NCI-H2081 (cell line): ENCODE results near the gene GLTPD2.
"Not testable (repeated sequence)": the region's sequence is repeated elsewhere in the genome, so short reads cannot be mapped to it uniquely, and the experiment has no call there.

Experiments used
- DNase-seq, 2 experiments: peaks; one replicate each; lab custom pipeline; 2025; lab: John Stamatoyannopoulos, UW

The GLTPD2 gene

GRCh38 chr17:4808378-4808767, 19.6 kb downstream of the GLTPD2 start:
- DNase-seq: no peak

GRCh38 chr17:4810696-4811290, 22.0 kb downstream of the GLTPD2 start:
- no peak for DNase-seq

GRCh38 chr17:4811471-4811870, 22.7 kb downstream of the GLTPD2 start:
- no peak for DNase-seq

GRCh38 chr17:4812690-4813089, 23.9 kb downstream of the GLTPD2 start:
- DNase-seq: no peak

- no peak for DNase-seq
Measured at GRCh38 chr17:4815043-4815675, 26.4 kb downstream of the GLTPD2 start.

- no peak for DNase-seq
Measured at GRCh38 chr17:4816826-4817225, 28.1 kb downstream of the GLTPD2 start.

- DNase-seq: no peak
Measured at GRCh38 chr17:4818276-4818675, 29.5 kb downstream of the GLTPD2 start.

- DNase-seq: no peak
Measured at GRCh38 chr17:4822835-4823234, 34.1 kb downstream of the GLTPD2 start.

- no peak for DNase-seq
Measured at GRCh38 chr17:4823373-4824089, 34.8 kb downstream of the GLTPD2 start.

GRCh38 chr17:4827399-4827798, 38.6 kb downstream of the GLTPD2 start:
- no peak for DNase-seq

- not testable (repeated sequence) for DNase-seq
Measured at GRCh38 chr17:4832829-4833177, 44.0 kb downstream of the GLTPD2 start.

- peak; percentile 82 to 89 for DNase-seq
Measured at GRCh38 chr17:4833178-4833940, 44.6 kb downstream of the GLTPD2 start, which contains the start of gene MINK1. Gene MINK1, plus strand, starts transcription at chr17:4833340. Its CDS starts 244 bp downstream, at chr17:4833584.

GRCh38 chr17:4833941-4834680, 45.3 kb downstream of the GLTPD2 start:
- peak in 1 of 2 experiments; percentile 6 for DNase-seq

- DNase-seq: no peak
Measured at GRCh38 chr17:4834681-4835020, 45.9 kb downstream of the GLTPD2 start.

- DNase-seq: no peak
Measured at GRCh38 chr17:4836221-4836620, 47.5 kb downstream of the GLTPD2 start.

- no peak for DNase-seq
Measured at GRCh38 chr17:4837471-4838308, 48.9 kb downstream of the GLTPD2 start.

GRCh38 chr17:4838309-4838785, 49.6 kb downstream of the GLTPD2 start:
- no peak for DNase-seq

- no peak for DNase-seq
Measured at GRCh38 chr17:4839221-4839620, 50.5 kb downstream of the GLTPD2 start.
